HepG2 (cell line): ENCODE data around the gene CPM. TPM values are rescaled to one million over a fixed set of nuclear protein-coding genes. Genes with fewer than 3 reads are reported as not detected.

Experiments used
- ATAC-seq: fragments of 200-7000 bp; cut with Tn5 transposase; 3 replicates; pipeline ENCODE4 v1.9.1; 2020; ENCODE audit warnings: mild to moderate bottlenecking, moderate library complexity
- BruUV-seq: library from RNA; stranded (reverse); fragments of 400-500 nt; replicated peaks from 2 replicates; lab custom pipeline; 2021; lab: Mats Ljungman, UMichigan
- CTCF ChIA-PET: fragments of 300-600 bp; formaldehyde crosslinking; extraction: SDS; loops from one replicate; lab custom pipeline; 2021; ENCODE audit warnings: low total read pairs, inconsistent platforms, low intra/inter-chr PET ratio; lab: Yijun Ruan, JAX
- POLR2A ChIA-PET: fragments of 350-600 bp; sonication (Branson Sonifier 250); formaldehyde crosslinking; loops from one replicate; lab custom pipeline; 2020; ENCODE audit warnings: antibody characterized with exemption, inconsistent platforms; lab: Yijun Ruan, JAX
- DNase-seq: peaks from one replicate; pipeline ENCODE4 v3.0.0-alpha.2; 2015; ENCODE audit warnings: low spot score
- FAIRE-seq: peaks from 3 replicates; lab custom pipeline; 2011; peaks lifted over from hg19 to GRCh38; lab: Jason Lieb, UNC
- H2AFZ ChIP-seq: one replicate; pipeline ENCODE4 v1.6.1; 2011; ENCODE audit warnings: low read length, inconsistent platforms
- H3K27ac ChIP-seq: fragments of 300-600 bp; 3 replicates; pipeline ENCODE4 v1.8.0; 2011; ENCODE audit warnings: mixed run types, mild to moderate bottlenecking, mixed read lengths, low read length, inconsistent platforms; ENCODE audit not compliant: insufficient read depth; ENCODE audit errors: extremely low read length
- H3K27me3 ChIP-seq, 2 experiments: fragments of 200-600 bp in 1 of 2; 2 replicates in 1 of 2; 3 replicates in 1 of 2; pipeline versions ENCODE4 v1.6.0 to v1.8.0; 2011; ENCODE audit warnings: low read length in 2 of 2, mild to moderate bottlenecking in 2 of 2, moderate library complexity in 2 of 2, inconsistent platforms in 1 of 2; ENCODE audit not compliant: insufficient read depth in 2 of 2, control insufficient read depth in 1 of 2
- H3K36me3 ChIP-seq, 2 experiments: fragments of 200-600 bp in 1 of 2; replicated peaks in 1 of 2; 2 replicates in 1 of 2; 3 replicates in 1 of 2; pipeline versions ENCODE4 v1.5.1 to v1.8.0; 2011; ENCODE audit warnings: low read length in 2 of 2, inconsistent platforms in 1 of 2; ENCODE audit not compliant: insufficient read depth in 2 of 2, control insufficient read depth in 1 of 2
- H3K4me1 ChIP-seq: 2 replicates; pipeline ENCODE4 v1.5.1; 2012; ENCODE audit warnings: low read length, inconsistent platforms; ENCODE audit not compliant: insufficient read depth
- H3K4me2 ChIP-seq: 2 replicates; pipeline ENCODE4 v1.6.0; 2011; ENCODE audit warnings: low read depth, low read length, inconsistent platforms
- H3K4me3 ChIP-seq, 3 experiments: fragments of 200-600 bp in 1 of 3; sonication (generic), shearing (Covaris generic) in 1 of 3; replicated peaks in 1 of 3; 2 replicates each; pipeline ENCODE4 v1.5.1; 2011 to 2016; ENCODE audit warnings: low read length in 3 of 3, inconsistent platforms in 2 of 3, low read depth in 2 of 3, mild to moderate bottlenecking in 2 of 3, control low read depth in 1 of 3, mixed read lengths in 1 of 3; ENCODE audit not compliant: insufficient read depth in 1 of 3
- H3K79me2 ChIP-seq: one replicate; pipeline ENCODE4 v1.6.1; 2011; ENCODE audit warnings: low read length, inconsistent platforms; ENCODE audit not compliant: insufficient read depth
- H3K9ac ChIP-seq: 2 replicates; pipeline ENCODE4 v1.6.0; 2011; ENCODE audit warnings: mild to moderate bottlenecking, low read depth, low read length, inconsistent platforms; ENCODE audit not compliant: insufficient read depth
- H3K9me3 ChIP-seq: 2 replicates; pipeline ENCODE4 v1.5.1; 2012; ENCODE audit warnings: mild to moderate bottlenecking, low read length
- H4K20me1 ChIP-seq: 2 replicates; pipeline ENCODE4 v1.6.0; 2011; ENCODE audit warnings: inconsistent platforms, mild to moderate bottlenecking, low read length, moderate library complexity; ENCODE audit not compliant: insufficient read depth
- GLI4 ChIP-seq: sonication (generic); formaldehyde crosslinking; IDR thresholded peaks from 2 replicates; pipeline ENCODE4 v1.5.1; 2020; ENCODE audit warnings: missing genetic modification reagents, mild to moderate bottlenecking, moderate library complexity, borderline replicate concordance
- KIAA2018 ChIP-seq: sonication (generic); formaldehyde crosslinking; IDR thresholded peaks from 2 replicates; pipeline ENCODE4 v1.5.0; 2020; ENCODE audit warnings: mild to moderate bottlenecking, missing genetic modification reagents, borderline replicate concordance
- POLR2A ChIP-seq, 2 experiments: IDR thresholded peaks; 2 replicates each; pipeline ENCODE4 v1.6.1; 2011; ENCODE audit warnings: low read depth in 2 of 2, low read length in 2 of 2, mild to moderate bottlenecking in 1 of 2, moderate library complexity in 1 of 2; ENCODE audit not compliant: insufficient read depth in 1 of 2
- POLR2G ChIP-seq: fragments of 200-400 bp; formaldehyde crosslinking; IDR thresholded peaks from 2 replicates; pipeline ENCODE4 v1.6.1; 2018; ENCODE audit warnings: mild to moderate bottlenecking, low read depth, low read length, moderate library complexity
- RBFOX2 ChIP-seq: fragments of 200-400 bp; formaldehyde crosslinking; IDR thresholded peaks from 2 replicates; pipeline ENCODE4 v1.6.1; 2017; ENCODE audit warnings: low read depth, mild to moderate bottlenecking, low read length
- RBM22 ChIP-seq: fragments of 200-400 bp; formaldehyde crosslinking; optimal IDR thresholded peaks from 2 replicates; pipeline ENCODE3; 2017; ENCODE audit warnings: mild to moderate bottlenecking, low read length, moderate library complexity
- SRY ChIP-seq: sonication (generic); formaldehyde crosslinking; IDR thresholded peaks from 2 replicates; pipeline ENCODE4 v1.8.0; 2022; ENCODE audit warnings: mild to moderate bottlenecking, missing genetic modification reagents
- TFDP2 ChIP-seq: sonication (generic); formaldehyde crosslinking; IDR thresholded peaks from 2 replicates; pipeline ENCODE4 v1.4.0; 2020; ENCODE audit warnings: missing genetic modification reagents
- ZMYM3 ChIP-seq: sonication (generic); formaldehyde crosslinking; IDR thresholded peaks from 2 replicates; pipeline ENCODE4 v1.5.1; 2020; ENCODE audit warnings: mild to moderate bottlenecking, missing genetic modification reagents
- ZNF546 ChIP-seq: sonication (generic); formaldehyde crosslinking; conservative IDR thresholded peaks from 2 replicates; pipeline ENCODE4 v1.8.1; 2023; ENCODE audit warnings: mild to moderate bottlenecking, missing genetic modification reagents
- ZNF770 ChIP-seq: sonication (generic); formaldehyde crosslinking; IDR thresholded peaks from 2 replicates; pipeline ENCODE4 v1.5.0; 2020; ENCODE audit warnings: mild to moderate bottlenecking, missing genetic modification reagents
- WGBS: methylation state at CpG from one replicate; pipeline ENCODE4 v1.1.6; 2017; ENCODE audit warnings: low lambda C conversion rate; 5-methylcytosine and 5-hydroxymethylcytosine counted together
- in situ Hi-C: cut with HindIII; loops from 2 replicates; pipeline ENCODE4 v1.10.0; 2017; ENCODE audit warnings: low pct_unique_long_range_greater_than_20kb; ENCODE audit not compliant: extremely low pct_ligation_motif_present
- intact Hi-C: fragments of 100-400 bp; cut with micrococcal nuclease; formaldehyde crosslinking; loops from one replicate; pipeline ENCODE4 v1.10.0; 2022; ENCODE audit not compliant: unreplicated experiment
- polyA plus RNA-seq, 8 experiments: library from polyadenylated mRNA; depleted of rRNA in 3 of 8; stranded (reverse) in 7 of 8; unstranded in 1 of 8; fragments of >200 nt; fragmentation: Illumina TruSeq in 4 of 8; extraction: Trizol in 4 of 8; gene quantifications; 2 replicates each; pipeline versions ENCODE4 v1.2.1 to v1.2.3, GENCODE V29; 2011 to 2016; ENCODE audit warnings: low read depth in 4 of 8, missing spikeins in 1 of 8, mixed read lengths in 1 of 8; ENCODE audit not compliant: insufficient read depth in 1 of 8
- total RNA-seq, 5 experiments: library from RNA; depleted of rRNA; stranded (reverse); fragments of >200 nt; fragmentation: Illumina TruSeq; extraction: Trizol; gene quantifications; 2 replicates each; pipeline ENCODE4 v1.2.3, GENCODE V29; 2016; ENCODE audit warnings: low read depth in 1 of 5

Gene CPM
- total and polyA plus RNA-seq, 2 of the 13 experiments (the other 11 are each of a cell fraction or from before 2014, with no cell fraction given), result not detected

GRCh38 chr12:68823696-68824095 lies 109.3 kb downstream of the CPM start:
- no peak overlapping the region for H3K4me2 ChIP-seq
- peaks cover 44% of the 10 kb centered on the region for H3K4me1 ChIP-seq
- CTCF ChIA-PET, result no interaction called here
- no peak overlapping the region for H3K27ac ChIP-seq
- intact Hi-C loops, result no loop called here
- BruUV-seq, result no TSS peak
- no peak for FAIRE-seq
- peaks cover 17 to 74% of the 10 kb centered on the region in 2 experiments for H3K36me3 ChIP-seq
- H3K9ac ChIP-seq, result no peak overlapping the region
- no peaks in the 10 kb centered on the region for H3K27me3 ChIP-seq
- 95% methylated on average over 3 of the region's 3 CpGs for WGBS
- peak; percentile 80 for TF ChIP-seq RBM22
- TF ChIP-seq ZMYM3 (CRISPR knock-in tag), result no peak
- TF ChIP-seq SRY (CRISPR knock-in tag), result no peak
- TF ChIP-seq RBFOX2, result 0 out of 2 replicates have a peak, but pooled peaks have one; percentile 9
- no peak for TF ChIP-seq ZNF546 (CRISPR knock-in tag)
- peak; percentile 20; the same call in 1 of the 2 replicates for TF ChIP-seq POLR2G
- no peak for TF ChIP-seq KIAA2018 (CRISPR knock-in tag)
- no peak for TF ChIP-seq TFDP2 (CRISPR knock-in tag)
- TF ChIP-seq GLI4, result no peak
- TF ChIP-seq ZNF770 (CRISPR knock-in tag), result no peak
- peak; percentile 25 to 31; a peak in 1 of 4 replicates for TF ChIP-seq POLR2A (IDR thresholded peaks at IDR 0.05; ENCODE audit: insufficient read depth in 1 of 2, low read depth in 2 of 2, low read length in 2 of 2)
- TF ChIP-seq, all 625 proteins: peak for 4
- POLR2A ChIA-PET, result interaction anchor here (0.6 kb wide), 1 partner anchor 8 kb away, joined by 3 read pairs; no protein-coding TSS in a partner anchor
- DNase-seq (no peak), ATAC-seq (no peak; the same call in 2 of the 3 replicates)
- H3K4me3 ChIP-seq, result no peak overlapping the region
- no peak overlapping the region for H2AFZ ChIP-seq
- H3K9me3 ChIP-seq, result no peaks in the 10 kb centered on the region
- H4K20me1 ChIP-seq, result peaks cover 39% of the 10 kb centered on the region
- H3K79me2 ChIP-seq, result peaks cover 47% of the 10 kb centered on the region
- in situ Hi-C loops, result no loop called here
